ENCODE data around the gene SLC2A10.
A peak's percentile ranks its signal among the peaks of the same experiment; 100 is the strongest.

The SLC2A10 gene

GRCh38 chr20:46735436-46735835, 26.0 kb downstream of the SLC2A10 start:
- DNase-seq (ENCODE audit: low spot score), result no peak

GRCh38 chr20:46739431-46740213, 30.2 kb downstream of the SLC2A10 start:
- no peak for DNase-seq (ENCODE audit: low spot score)

- DNase-seq (ENCODE audit: low spot score), result no peak
Observed at GRCh38 chr20:46740214-46740609, 30.8 kb downstream of the SLC2A10 start.

- no peak for DNase-seq (ENCODE audit: low spot score)
Observed at GRCh38 chr20:46741924-46742668, 32.6 kb downstream of the SLC2A10 start.

GRCh38 chr20:46742669-46743045, 33.2 kb downstream of the SLC2A10 start:
- DNase-seq (ENCODE audit: low spot score), result no peak

- no peak for DNase-seq (ENCODE audit: low spot score)
Observed at GRCh38 chr20:46743088-46743487, 33.6 kb downstream of the SLC2A10 start.

GRCh38 chr20:46746956-46747526, 37.6 kb downstream of the SLC2A10 start:
- no peak for DNase-seq (ENCODE audit: low spot score)

GRCh38 chr20:46749147-46749546, 39.7 kb downstream of the SLC2A10 start:
- no peak for DNase-seq (ENCODE audit: low spot score)

- no peak for DNase-seq (ENCODE audit: low spot score)
Observed at GRCh38 chr20:46751856-46752255, 42.4 kb downstream of the SLC2A10 start.

GRCh38 chr20:46752728-46753127, 43.3 kb downstream of the SLC2A10 start:
- DNase-seq (ENCODE audit: low spot score), result peak; percentile 45

- no peak for DNase-seq (ENCODE audit: low spot score)
Observed at GRCh38 chr20:46755483-46756413, 46.3 kb downstream of the SLC2A10 start.

- DNase-seq (ENCODE audit: low spot score), result no peak
Observed at GRCh38 chr20:46756419-46756818, 47.0 kb downstream of the SLC2A10 start.

- DNase-seq (ENCODE audit: low spot score), result no peak
Observed at GRCh38 chr20:46757135-46757534, 47.7 kb downstream of the SLC2A10 start.

- peak; percentile 59 for DNase-seq (ENCODE audit: low spot score)
Observed at GRCh38 chr20:46757754-46758678, 48.6 kb downstream of the SLC2A10 start.

GRCh38 chr20:46758929-46759669, 49.6 kb downstream of the SLC2A10 start:
- DNase-seq (ENCODE audit: low spot score), result no peak

- DNase-seq (ENCODE audit: low spot score), result no peak
Observed at GRCh38 chr20:46761566-46761965, 52.1 kb downstream of the SLC2A10 start.

- DNase-seq (ENCODE audit: low spot score), result no peak
Observed at GRCh38 chr20:46764068-46764467, 54.6 kb downstream of the SLC2A10 start.

- DNase-seq (ENCODE audit: low spot score), result no peak
Observed at GRCh38 chr20:46765506-46766120, 56.2 kb downstream of the SLC2A10 start.

GRCh38 chr20:46767127-46767761, 57.8 kb downstream of the SLC2A10 start:
- peak; percentile 11 for DNase-seq (ENCODE audit: low spot score)
